Measurements from ENCODE around the gene SMAGP.

The SMAGP gene

DNA sequence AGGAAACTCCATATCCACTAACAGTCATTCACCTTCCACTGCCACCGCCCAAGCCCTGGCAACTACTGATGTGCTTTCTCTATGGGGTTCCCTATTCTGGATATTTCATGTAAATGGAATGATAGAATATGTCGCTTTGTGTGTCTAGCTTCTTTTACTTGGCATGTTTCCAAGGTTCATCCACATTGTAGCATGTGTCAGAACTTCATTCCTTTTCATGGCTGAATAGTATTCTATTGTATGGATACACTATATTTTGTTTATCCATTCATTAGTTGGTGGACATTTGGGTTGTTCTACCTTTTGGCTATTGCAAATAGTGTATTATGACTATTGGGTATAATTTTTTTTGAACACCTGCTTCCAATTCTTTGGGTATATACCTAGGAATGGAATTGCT is 61.0 kb downstream of the SMAGP start:
- no peak overlapping the region for H3K4me3 ChIP-seq (ENCODE audit: control insufficient read depth in 1 of 7, extremely low read depth in 1 of 7, insufficient read depth in 4 of 7, low read depth in 2 of 7, low read length in 6 of 7)
- WGBS (ENCODE audit: insufficient coverage), result no CpG with 5 or more reads among the region's 2 CpGs
- ChIA-PET POLR2A (no interaction called here), CTCF (interaction anchor here (1.3 kb wide), 1 partner anchor 13 kb away, joined by 3 read pairs; no protein-coding TSS in a partner anchor)
- no peak for DNase-seq
- H3K27me3 ChIP-seq (replicated peaks in 2 of 5; ENCODE audit: control insufficient read depth in 4 of 5, insufficient read depth in 5 of 5, low read length in 4 of 5), result no peaks in the 10 kb centered on the region
- no peaks in the 10 kb centered on the region for H3K4me1 ChIP-seq (ENCODE audit: control extremely low read depth in 1 of 4, control insufficient read depth in 4 of 4, insufficient read depth in 4 of 4, low read length in 3 of 4)
- H3K27ac ChIP-seq (ENCODE audit: insufficient read depth in 1 of 2, low read depth in 1 of 2, low read length in 2 of 2, poor library complexity in 1 of 2, severe bottlenecking in 2 of 2), result no peak overlapping the region
- no peaks in the 10 kb centered on the region for H3K9me3 ChIP-seq (ENCODE audit: control extremely low read depth in 1 of 5, control insufficient read depth in 4 of 5, insufficient read depth in 2 of 5, low read depth in 1 of 5, low read length in 4 of 5)
- no peaks in the 10 kb centered on the region for H3K36me3 ChIP-seq (ENCODE audit: control insufficient read depth in 4 of 4, insufficient read depth in 4 of 4, low read length in 3 of 4)

DNA sequence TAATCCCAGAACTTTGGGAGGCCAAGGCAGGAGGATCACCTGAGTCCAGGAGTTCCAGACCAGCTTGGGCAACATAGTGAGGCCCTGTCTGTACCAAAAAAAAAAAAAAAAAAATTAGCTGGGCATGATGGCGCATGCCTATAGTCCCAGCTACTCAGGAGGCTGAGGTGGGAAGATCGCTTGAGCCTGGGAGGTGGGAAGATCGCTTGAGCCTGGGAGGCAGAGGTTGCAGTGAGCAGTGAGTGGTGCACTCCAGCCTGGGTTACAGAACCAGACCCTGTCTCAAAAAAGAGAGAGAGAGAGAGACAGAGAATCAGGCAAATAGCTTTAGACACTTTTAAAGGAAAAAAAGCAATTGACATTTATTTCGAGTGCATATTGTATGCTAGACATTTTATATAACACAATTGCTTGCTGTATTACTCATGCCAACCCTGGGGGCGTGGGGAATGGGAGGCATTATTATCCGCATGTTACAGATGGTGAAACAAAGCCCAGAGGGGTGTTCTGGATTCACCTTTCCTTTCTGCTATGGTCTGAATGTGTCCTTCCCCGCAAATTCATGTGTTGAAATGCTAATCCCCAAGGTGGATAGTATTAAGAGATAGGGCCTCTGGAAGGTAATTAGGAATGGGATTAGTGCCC is 62.1 kb downstream of the SMAGP start:
- WGBS (ENCODE audit: insufficient coverage), result 97% methylated on average over 4 of the region's 7 CpGs
- POLR2A ChIA-PET, result no interaction called here

DNA sequence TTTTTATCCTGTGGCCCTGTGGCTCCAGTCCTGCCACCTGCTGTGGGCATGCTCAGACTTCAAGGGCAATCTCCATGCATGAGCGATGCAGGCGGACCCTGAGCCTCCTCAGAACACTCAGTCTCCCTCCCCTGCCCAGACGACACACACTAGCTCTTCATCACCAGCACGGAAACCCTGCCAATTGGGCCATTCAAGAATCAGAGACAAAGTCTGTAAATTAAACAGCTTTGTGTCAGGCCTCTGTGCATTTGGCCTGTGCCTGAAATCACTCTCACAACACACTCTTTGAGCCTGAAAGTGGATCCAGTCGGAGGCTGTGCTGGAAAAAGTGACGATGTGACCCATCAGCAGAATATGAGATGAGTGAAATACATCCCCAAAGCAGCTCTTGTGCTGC is 64.9 kb downstream of the SMAGP start:
- CTCF ChIA-PET, result interaction anchor here (1.0 kb wide), 1 partner anchor 9 kb away, joined by 3 read pairs; no protein-coding TSS in a partner anchor
- Histone ChIP-seq H3K4me1 (ENCODE audit: control extremely low read depth in 1 of 4, control insufficient read depth in 4 of 4, insufficient read depth in 4 of 4, low read length in 3 of 4) (no peaks in the 10 kb centered on the region), H3K27me3 (replicated peaks in 2 of 5; ENCODE audit: control insufficient read depth in 4 of 5, insufficient read depth in 5 of 5, low read length in 4 of 5) (no peaks in the 10 kb centered on the region), H3K27ac (ENCODE audit: insufficient read depth in 1 of 2, low read depth in 1 of 2, low read length in 2 of 2, poor library complexity in 1 of 2, severe bottlenecking in 2 of 2) (no peak overlapping the region), H3K36me3 (ENCODE audit: control insufficient read depth in 4 of 4, insufficient read depth in 4 of 4, low read length in 3 of 4) (no peaks in the 10 kb centered on the region), H3K9me3 (ENCODE audit: control extremely low read depth in 1 of 5, control insufficient read depth in 4 of 5, insufficient read depth in 2 of 5, low read depth in 1 of 5, low read length in 4 of 5) (no peaks in the 10 kb centered on the region), H3K4me3 (ENCODE audit: control insufficient read depth in 1 of 7, extremely low read depth in 1 of 7, insufficient read depth in 4 of 7, low read depth in 2 of 7, low read length in 6 of 7) (no peak overlapping the region)
- DNase-seq, result no peak
- 100% methylated on average over 6 of the region's 6 CpGs for WGBS (ENCODE audit: insufficient coverage)
- POLR2A ChIA-PET, result interaction anchor here (1.6 kb wide), 1 partner anchor 17 kb away, joined by 4 read pairs; no protein-coding TSS in a partner anchor

More for the DNA sequence above, 62.1 kb downstream of the SMAGP start:
- no peak overlapping the region for H3K4me3 ChIP-seq (ENCODE audit: control insufficient read depth in 1 of 7, extremely low read depth in 1 of 7, insufficient read depth in 4 of 7, low read depth in 2 of 7, low read length in 6 of 7)
- CTCF ChIA-PET, result interaction anchor here (1.3 kb wide), 1 partner anchor 12 kb away, joined by 3 read pairs; no protein-coding TSS in a partner anchor
- no peaks in the 10 kb centered on the region for H3K36me3 ChIP-seq (ENCODE audit: control insufficient read depth in 4 of 4, insufficient read depth in 4 of 4, low read length in 3 of 4)
- no peaks in the 10 kb centered on the region for H3K27me3 ChIP-seq (replicated peaks in 2 of 5; ENCODE audit: control insufficient read depth in 4 of 5, insufficient read depth in 5 of 5, low read length in 4 of 5)
- DNase-seq, result no peak
- no peak overlapping the region for H3K27ac ChIP-seq (ENCODE audit: insufficient read depth in 1 of 2, low read depth in 1 of 2, low read length in 2 of 2, poor library complexity in 1 of 2, severe bottlenecking in 2 of 2)
- H3K4me1 ChIP-seq (ENCODE audit: control extremely low read depth in 1 of 4, control insufficient read depth in 4 of 4, insufficient read depth in 4 of 4, low read length in 3 of 4), result no peaks in the 10 kb centered on the region
- H3K9me3 ChIP-seq (ENCODE audit: control extremely low read depth in 1 of 5, control insufficient read depth in 4 of 5, insufficient read depth in 2 of 5, low read depth in 1 of 5, low read length in 4 of 5), result no peaks in the 10 kb centered on the region

- no peak for DNase-seq
- no peak overlapping the region for H3K27ac ChIP-seq (ENCODE audit: insufficient read depth in 1 of 2, low read depth in 1 of 2, low read length in 2 of 2, poor library complexity in 1 of 2, severe bottlenecking in 2 of 2)
Measured at GRCh38 chr12:51202718-51203117, 67.5 kb downstream of the SMAGP start.

GRCh38 chr12:51200806-51201205 is 69.4 kb downstream of the SMAGP start:
- CTCF ChIA-PET, result interaction anchor here (1.3 kb wide), 1 partner anchor 12 kb away, joined by 3 read pairs; no protein-coding TSS in a partner anchor
- H3K9me3 ChIP-seq (ENCODE audit: control extremely low read depth in 1 of 5, control insufficient read depth in 4 of 5, insufficient read depth in 2 of 5, low read depth in 1 of 5, low read length in 4 of 5), result no peaks in the 10 kb centered on the region
- H3K27ac ChIP-seq (ENCODE audit: insufficient read depth in 1 of 2, low read depth in 1 of 2, low read length in 2 of 2, poor library complexity in 1 of 2, severe bottlenecking in 2 of 2), result no peak overlapping the region
- no peaks in the 10 kb centered on the region for H3K27me3 ChIP-seq (replicated peaks in 2 of 5; ENCODE audit: control insufficient read depth in 4 of 5, insufficient read depth in 5 of 5, low read length in 4 of 5)
- no peak overlapping the region for H3K4me3 ChIP-seq (ENCODE audit: control insufficient read depth in 1 of 7, extremely low read depth in 1 of 7, insufficient read depth in 4 of 7, low read depth in 2 of 7, low read length in 6 of 7)
- 94% methylated on average over 6 of the region's 9 CpGs for WGBS (ENCODE audit: insufficient coverage)
- no peaks in the 10 kb centered on the region for H3K4me1 ChIP-seq (ENCODE audit: control extremely low read depth in 1 of 4, control insufficient read depth in 4 of 4, insufficient read depth in 4 of 4, low read length in 3 of 4)
- POLR2A ChIA-PET, result interaction anchor here (1.4 kb wide), 1 partner anchor 17 kb away, joined by 4 read pairs; no protein-coding TSS in a partner anchor
- DNase-seq, result no peak
- peaks cover 0 to 1% (median 0%) of the 10 kb centered on the region in 4 experiments for H3K36me3 ChIP-seq (ENCODE audit: control insufficient read depth in 4 of 4, insufficient read depth in 4 of 4, low read length in 3 of 4)

More at GRCh38 chr12:51202718-51203117, 67.5 kb downstream of the SMAGP start:
- WGBS (ENCODE audit: insufficient coverage), result 80% methylated on average over 1 of the region's 5 CpGs
- no peak overlapping the region for H3K4me3 ChIP-seq (ENCODE audit: control insufficient read depth in 1 of 7, extremely low read depth in 1 of 7, insufficient read depth in 4 of 7, low read depth in 2 of 7, low read length in 6 of 7)
- H3K27me3 ChIP-seq (replicated peaks in 2 of 5; ENCODE audit: control insufficient read depth in 4 of 5, insufficient read depth in 5 of 5, low read length in 4 of 5), result no peaks in the 10 kb centered on the region
- ChIA-PET CTCF (no interaction called here), POLR2A (no interaction called here)
- H3K4me1 ChIP-seq (ENCODE audit: control extremely low read depth in 1 of 4, control insufficient read depth in 4 of 4, insufficient read depth in 4 of 4, low read length in 3 of 4), result no peaks in the 10 kb centered on the region
- peaks cover 0 to 1% (median 0%) of the 10 kb centered on the region in 4 experiments for H3K36me3 ChIP-seq (ENCODE audit: control insufficient read depth in 4 of 4, insufficient read depth in 4 of 4, low read length in 3 of 4)
- no peaks in the 10 kb centered on the region for H3K9me3 ChIP-seq (ENCODE audit: control extremely low read depth in 1 of 5, control insufficient read depth in 4 of 5, insufficient read depth in 2 of 5, low read depth in 1 of 5, low read length in 4 of 5)

DNA sequence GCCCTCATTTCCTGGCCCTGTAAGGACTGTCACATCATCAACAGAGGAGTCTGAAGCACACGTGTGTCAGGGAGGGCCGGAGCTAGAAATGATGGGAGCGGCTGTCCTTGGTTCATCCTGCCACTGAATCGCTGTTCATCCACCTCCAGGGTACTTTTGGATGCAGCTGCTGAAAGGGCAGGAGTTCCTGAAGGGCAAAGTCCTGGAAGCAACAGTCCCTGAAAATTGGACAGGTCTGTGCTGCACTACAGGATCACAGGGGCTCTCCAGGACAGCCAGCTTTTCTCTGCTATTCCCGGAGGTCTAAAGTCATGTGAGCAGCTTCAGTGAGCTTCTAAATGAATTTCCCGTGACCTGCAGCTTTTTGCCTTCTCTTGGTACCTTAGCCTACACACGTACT is 70.1 kb downstream of the SMAGP start:
- H3K4me3 ChIP-seq (ENCODE audit: control insufficient read depth in 1 of 7, extremely low read depth in 1 of 7, insufficient read depth in 4 of 7, low read depth in 2 of 7, low read length in 6 of 7), result no peak overlapping the region
- no peaks in the 10 kb centered on the region for H3K4me1 ChIP-seq (ENCODE audit: control extremely low read depth in 1 of 4, control insufficient read depth in 4 of 4, insufficient read depth in 4 of 4, low read length in 3 of 4)
- peaks cover 0 to 1% (median 0%) of the 10 kb centered on the region in 4 experiments for H3K36me3 ChIP-seq (ENCODE audit: control insufficient read depth in 4 of 4, insufficient read depth in 4 of 4, low read length in 3 of 4)
- CTCF ChIA-PET, result interaction anchor here (1.3 kb wide), 1 partner anchor 13 kb away, joined by 3 read pairs; no protein-coding TSS in a partner anchor
- H3K27ac ChIP-seq (ENCODE audit: insufficient read depth in 1 of 2, low read depth in 1 of 2, low read length in 2 of 2, poor library complexity in 1 of 2, severe bottlenecking in 2 of 2), result no peak overlapping the region
- 100% methylated on average over 6 of the region's 7 CpGs for whole genome bisulfite sequencing (ENCODE audit: insufficient coverage)
- no peaks in the 10 kb centered on the region for H3K9me3 ChIP-seq (ENCODE audit: control extremely low read depth in 1 of 5, control insufficient read depth in 4 of 5, insufficient read depth in 2 of 5, low read depth in 1 of 5, low read length in 4 of 5)
- POLR2A ChIA-PET, result interaction anchor here (1.4 kb wide), 1 partner anchor 16 kb away, joined by 4 read pairs; no protein-coding TSS in a partner anchor
- no peaks in the 10 kb centered on the region for H3K27me3 ChIP-seq (replicated peaks in 2 of 5; ENCODE audit: control insufficient read depth in 4 of 5, insufficient read depth in 5 of 5, low read length in 4 of 5)
- no peak for DNase-seq

DNA sequence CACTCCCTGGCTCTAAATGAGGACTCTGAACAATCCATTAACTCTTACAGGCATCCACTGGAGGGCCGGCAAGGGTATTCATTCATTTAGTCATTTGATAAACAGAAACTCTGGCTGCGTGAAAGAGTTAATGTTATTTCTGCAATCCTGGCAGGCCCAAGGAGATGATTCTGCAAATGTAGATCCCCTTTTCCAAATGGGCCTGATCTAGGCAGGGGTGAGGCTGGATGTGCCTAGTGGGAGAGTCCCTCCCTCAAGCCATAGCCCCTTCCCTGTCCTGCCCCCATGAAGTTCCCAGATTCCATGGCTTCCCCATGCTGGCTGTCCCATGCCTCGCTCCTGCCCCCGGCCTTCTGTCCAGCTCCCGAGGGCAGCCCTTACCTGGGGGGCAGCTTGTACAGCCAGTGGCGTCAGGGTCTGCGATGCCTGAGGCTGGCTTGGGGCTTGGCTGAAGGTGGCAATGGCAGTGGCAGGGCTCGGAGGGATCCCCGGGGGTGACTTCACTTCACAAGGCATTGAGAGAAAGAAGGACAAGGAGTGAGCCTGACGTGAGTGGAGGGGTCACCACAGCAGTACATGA is 70.8 kb downstream of the SMAGP start:
- ChIA-PET CTCF (interaction anchor here (1.2 to 1.3 kb wide), 2 partner anchors 12 to 14 kb away, joined by 3 read pairs; no protein-coding TSS in a partner anchor), POLR2A (interaction anchor here (1.4 kb wide), 1 partner anchor 15 kb away, joined by 4 read pairs; no protein-coding TSS in a partner anchor)
- DNase-seq, result no peak
- Histone ChIP-seq H3K4me1 (ENCODE audit: control extremely low read depth in 1 of 4, control insufficient read depth in 4 of 4, insufficient read depth in 4 of 4, low read length in 3 of 4) (no peaks in the 10 kb centered on the region), H3K27me3 (replicated peaks in 2 of 5; ENCODE audit: control insufficient read depth in 4 of 5, insufficient read depth in 5 of 5, low read length in 4 of 5) (no peaks in the 10 kb centered on the region), H3K27ac (ENCODE audit: insufficient read depth in 1 of 2, low read depth in 1 of 2, low read length in 2 of 2, poor library complexity in 1 of 2, severe bottlenecking in 2 of 2) (no peak overlapping the region), H3K36me3 (ENCODE audit: control insufficient read depth in 4 of 4, insufficient read depth in 4 of 4, low read length in 3 of 4) (peaks cover 0 to 1% (median 0%) of the 10 kb centered on the region in 4 experiments), H3K9me3 (ENCODE audit: control extremely low read depth in 1 of 5, control insufficient read depth in 4 of 5, insufficient read depth in 2 of 5, low read depth in 1 of 5, low read length in 4 of 5) (no peaks in the 10 kb centered on the region), H3K4me3 (ENCODE audit: control insufficient read depth in 1 of 7, extremely low read depth in 1 of 7, insufficient read depth in 4 of 7, low read depth in 2 of 7, low read length in 6 of 7) (no peak overlapping the region)
- WGBS (ENCODE audit: insufficient coverage), result 98% methylated on average over 7 of the region's 10 CpGs
